AG08395 (cell line): Measurements from ENCODE around the gene ADCY9.
A peak's percentile ranks its signal among the peaks of the same experiment; 100 is the strongest.
"Not testable (repeated sequence)": the region's sequence is repeated elsewhere in the genome, so short reads cannot be mapped to it uniquely, and the experiment has no call there.

ENCODE experiments used
- DNase-seq: peaks from one replicate; pipeline ENCODE4 v3.0.0; 2012; ENCODE audit warnings: mixed read lengths, low spot score

Gene ADCY9

GRCh38 chr16:4067262-4068001 lies 48.8 kb downstream of the ADCY9 start:
- peak; percentile 83 for DNase-seq

GRCh38 chr16:4064950-4065352 lies 51.3 kb downstream of the ADCY9 start:
- no peak for DNase-seq

GRCh38 chr16:4062212-4062802 lies 53.9 kb downstream of the ADCY9 start:
- no peak for DNase-seq

GRCh38 chr16:4060823-4061222 lies 55.4 kb downstream of the ADCY9 start:
- DNase-seq: no peak

- DNase-seq: no peak
These were observed 56.2 kb downstream of the ADCY9 start for GRCh38 chr16:4060009-4060408.

- no peak for DNase-seq
These were observed 57.9 kb downstream of the ADCY9 start for GRCh38 chr16:4058386-4058785.

- DNase-seq: no peak
These were observed 58.8 kb downstream of the ADCY9 start for GRCh38 chr16:4057439-4057877.

- DNase-seq: no peak
These were observed 59.8 kb downstream of the ADCY9 start for GRCh38 chr16:4056161-4057105.

- no peak for DNase-seq
These were observed 60.5 kb downstream of the ADCY9 start for GRCh38 chr16:4055748-4056147.

- DNase-seq: peak; percentile 29
These were observed 62.9 kb downstream of the ADCY9 start for GRCh38 chr16:4053301-4053845.

GRCh38 chr16:4052801-4053293 lies 63.4 kb downstream of the ADCY9 start:
- peak; percentile 66 for DNase-seq

GRCh38 chr16:4052096-4052495 lies 64.1 kb downstream of the ADCY9 start:
- no peak for DNase-seq

GRCh38 chr16:4051591-4051990 lies 64.7 kb downstream of the ADCY9 start:
- DNase-seq: peak; percentile 43

- DNase-seq: no peak
These were observed 67.2 kb downstream of the ADCY9 start for GRCh38 chr16:4049031-4049430.

GRCh38 chr16:4048481-4048880 lies 67.8 kb downstream of the ADCY9 start:
- DNase-seq: no peak

GRCh38 chr16:4046221-4046620 lies 70.0 kb downstream of the ADCY9 start:
- no peak for DNase-seq

- DNase-seq: not testable (repeated sequence)
These were observed 70.7 kb downstream of the ADCY9 start for GRCh38 chr16:4045561-4045960.

- DNase-seq: no peak
These were observed 73.7 kb downstream of the ADCY9 start for GRCh38 chr16:4042581-4042980.

- DNase-seq: no peak
These were observed 77.8 kb downstream of the ADCY9 start for GRCh38 chr16:4038448-4038847.

- not testable (repeated sequence) for DNase-seq
These were observed 79.3 kb downstream of the ADCY9 start for GRCh38 chr16:4036952-4037351.

GRCh38 chr16:4034963-4035362 lies 81.3 kb downstream of the ADCY9 start:
- DNase-seq: no peak

- DNase-seq: no peak
These were observed 82.3 kb downstream of the ADCY9 start for GRCh38 chr16:4033951-4034350.
